D721Med (cell line): ENCODE data around the gene UBE2S.

ENCODE experiments used
- DNase-seq: peaks from one replicate; pipeline ENCODE4 v3.0.0; 2011; ENCODE audit warnings: low spot score; ENCODE audit not compliant: insufficient read length
- FAIRE-seq: peaks from 2 replicates; lab custom pipeline; 2011; peaks lifted over from hg19 to GRCh38; lab: Jason Lieb, UNC
- CTCF ChIP-seq: IDR thresholded peaks from 2 replicates; pipeline ENCODE4 v1.5.1; 2012; ENCODE audit warnings: mild to moderate bottlenecking, control low read depth; ENCODE audit not compliant: insufficient read depth; ENCODE audit errors: missing control alignments

UBE2S gene

GRCh38 chr19:55384920-55385723 is 22.5 kb downstream of the UBE2S start:
- no peak for DNase-seq
- TF ChIP-seq CTCF, result no peak
- no peak for FAIRE-seq

- no peak for FAIRE-seq
- DNase-seq, result no peak
Measured at GRCh38 chr19:55384131-55384919, 23.3 kb downstream of the UBE2S start, which contains the start of gene TMEM238. Gene TMEM238 (minus strand): TSS chr19:55384292. CDS start chr19:55384259, 33 bp downstream.

GRCh38 chr19:55383279-55384130 is 24.1 kb downstream of the UBE2S start:
- no peak for FAIRE-seq
- DNase-seq, result no peak
- TF ChIP-seq CTCF, result no peak

More at GRCh38 chr19:55384131-55384919, 23.3 kb downstream of the UBE2S start, which contains the start of gene TMEM238:
- TF ChIP-seq CTCF, result no peak

GRCh38 chr19:55382522-55383054 is 25.0 kb downstream of the UBE2S start:
- DNase-seq (no peak), FAIRE-seq (no peak)
- TF ChIP-seq CTCF, result no peak

GRCh38 chr19:55382013-55382412 is 25.6 kb downstream of the UBE2S start:
- FAIRE-seq (no peak), DNase-seq (no peak)
- no peak for TF ChIP-seq CTCF

- DNase-seq (no peak), FAIRE-seq (no peak)
- TF ChIP-seq CTCF, result no peak
Measured at GRCh38 chr19:55379174-55379573, 28.4 kb downstream of the UBE2S start.
